VCaP (cell line): ENCODE data around the gene ZNF24.

Experiments
- H3K27ac ChIP-seq: fragments of 450-650 bp; 2 replicates; pipeline ENCODE4 v1.5.1; 2017
- TF ChIP-seq, protein P1 (sequence below): fragments of 450-650 bp; conservative IDR thresholded peaks from 2 replicates; pipeline ENCODE4 v1.5.1; 2017; ENCODE audit warnings: mild to moderate bottlenecking, moderate library complexity

ZNF24 gene

DNA sequence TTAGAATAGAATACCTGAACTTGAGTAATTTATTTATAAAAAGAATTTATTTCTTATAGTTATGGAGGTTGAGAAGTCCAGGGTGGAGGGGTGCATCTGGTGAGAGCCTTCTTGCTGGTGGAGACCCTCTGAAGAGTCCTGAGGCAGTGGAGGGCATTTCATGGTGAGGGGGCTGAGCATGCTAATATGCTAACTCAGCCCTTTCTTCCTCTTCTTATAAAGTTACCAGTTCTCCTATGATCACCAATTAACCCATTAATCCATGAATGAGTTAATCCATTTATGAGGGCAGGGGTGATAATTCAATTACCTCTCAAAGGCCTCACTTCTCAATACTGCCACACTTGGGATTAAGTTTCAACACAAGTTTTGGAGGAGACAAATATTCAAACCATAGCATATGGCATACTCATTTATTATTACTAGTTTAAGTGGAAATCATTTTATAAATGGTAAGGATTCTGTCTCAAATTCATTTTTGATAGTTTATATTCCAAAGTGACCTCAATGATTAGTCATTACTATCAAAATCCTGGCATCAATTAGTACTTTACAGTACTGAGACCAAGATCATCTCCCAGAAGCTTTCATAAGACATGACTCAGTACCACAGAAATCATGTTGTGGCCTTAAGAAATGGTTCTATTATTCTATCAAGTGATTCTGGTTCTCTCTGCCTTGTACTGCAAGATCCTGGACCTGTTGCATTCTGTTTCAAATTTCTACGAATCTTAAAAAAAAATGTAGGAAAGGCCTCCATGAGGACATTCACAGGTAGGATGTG is 27.4 kb upstream of the ZNF24 start:
- no peak overlapping the region for H3K27ac ChIP-seq

DNA sequence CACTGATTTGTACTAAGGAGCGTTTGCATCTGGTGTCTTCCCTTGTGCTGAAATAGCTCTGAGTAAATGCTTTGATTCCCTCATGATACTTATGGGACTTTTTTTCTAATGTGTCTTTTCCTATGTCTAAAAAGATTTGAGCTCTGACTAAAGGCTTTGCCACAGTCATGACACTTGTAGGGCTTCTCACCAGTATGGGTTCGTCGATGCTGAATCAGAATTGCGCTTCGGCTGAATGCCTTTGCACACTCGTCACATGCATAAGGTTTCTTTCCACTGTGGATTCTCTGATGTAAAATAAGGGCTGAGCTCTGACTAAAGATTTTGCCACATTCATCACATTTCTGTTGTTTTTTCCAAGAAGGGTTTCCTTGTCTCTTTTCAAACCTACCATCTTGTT is 24.9 kb upstream of the ZNF24 start:
- TF ChIP-seq, protein P1, sequence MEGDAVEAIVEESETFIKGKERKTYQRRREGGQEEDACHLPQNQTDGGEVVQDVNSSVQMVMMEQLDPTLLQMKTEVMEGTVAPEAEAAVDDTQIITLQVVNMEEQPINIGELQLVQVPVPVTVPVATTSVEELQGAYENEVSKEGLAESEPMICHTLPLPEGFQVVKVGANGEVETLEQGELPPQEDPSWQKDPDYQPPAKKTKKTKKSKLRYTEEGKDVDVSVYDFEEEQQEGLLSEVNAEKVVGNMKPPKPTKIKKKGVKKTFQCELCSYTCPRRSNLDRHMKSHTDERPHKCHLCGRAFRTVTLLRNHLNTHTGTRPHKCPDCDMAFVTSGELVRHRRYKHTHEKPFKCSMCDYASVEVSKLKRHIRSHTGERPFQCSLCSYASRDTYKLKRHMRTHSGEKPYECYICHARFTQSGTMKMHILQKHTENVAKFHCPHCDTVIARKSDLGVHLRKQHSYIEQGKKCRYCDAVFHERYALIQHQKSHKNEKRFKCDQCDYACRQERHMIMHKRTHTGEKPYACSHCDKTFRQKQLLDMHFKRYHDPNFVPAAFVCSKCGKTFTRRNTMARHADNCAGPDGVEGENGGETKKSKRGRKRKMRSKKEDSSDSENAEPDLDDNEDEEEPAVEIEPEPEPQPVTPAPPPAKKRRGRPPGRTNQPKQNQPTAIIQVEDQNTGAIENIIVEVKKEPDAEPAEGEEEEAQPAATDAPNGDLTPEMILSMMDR = no peak
- H3K27ac ChIP-seq = no peak overlapping the region

More for the DNA sequence above, 27.4 kb upstream of the ZNF24 start:
- TF ChIP-seq, protein P1 = no peak

DNA sequence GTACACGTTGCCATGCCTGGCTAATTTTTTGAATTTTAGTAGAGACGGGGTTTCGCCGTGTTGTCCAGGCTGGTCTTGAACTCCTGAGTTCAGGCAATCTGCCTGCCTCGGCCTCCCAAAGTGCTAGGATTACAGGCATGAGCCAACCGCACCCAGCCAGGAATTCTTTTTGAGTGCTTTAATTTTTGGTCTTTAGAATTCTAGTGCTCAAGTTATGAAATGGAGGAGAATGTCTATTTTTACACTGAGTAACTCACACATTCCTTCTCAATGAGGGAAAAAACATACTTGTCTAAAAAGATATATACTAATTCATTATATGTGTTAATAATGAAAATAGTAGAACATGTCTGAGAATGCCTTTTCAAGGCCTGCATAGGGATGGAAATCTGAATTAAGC is 24.4 kb upstream of the ZNF24 start:
- no peak overlapping the region for H3K27ac ChIP-seq
- TF ChIP-seq, protein P1 = no peak

DNA sequence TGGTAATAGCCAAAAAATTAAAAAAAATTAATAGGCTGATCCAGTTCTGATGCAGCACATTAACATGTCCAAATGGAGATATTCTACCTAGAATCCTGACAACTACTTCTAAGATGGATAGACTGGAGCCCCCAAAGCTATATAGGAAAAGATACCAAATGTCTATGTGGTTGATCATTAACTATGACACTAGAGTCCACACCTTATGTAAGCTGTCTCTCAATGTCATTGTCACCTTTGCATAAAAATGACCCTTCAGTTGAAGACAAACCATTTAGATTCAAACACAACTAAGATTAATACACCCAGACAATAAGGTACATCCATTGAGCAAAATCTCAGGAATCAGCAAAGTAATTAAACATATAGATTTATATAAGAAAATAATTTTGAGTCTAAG is 18.3 kb upstream of the ZNF24 start:
- no peak overlapping the region for H3K27ac ChIP-seq
- TF ChIP-seq, protein P1 = no peak

DNA sequence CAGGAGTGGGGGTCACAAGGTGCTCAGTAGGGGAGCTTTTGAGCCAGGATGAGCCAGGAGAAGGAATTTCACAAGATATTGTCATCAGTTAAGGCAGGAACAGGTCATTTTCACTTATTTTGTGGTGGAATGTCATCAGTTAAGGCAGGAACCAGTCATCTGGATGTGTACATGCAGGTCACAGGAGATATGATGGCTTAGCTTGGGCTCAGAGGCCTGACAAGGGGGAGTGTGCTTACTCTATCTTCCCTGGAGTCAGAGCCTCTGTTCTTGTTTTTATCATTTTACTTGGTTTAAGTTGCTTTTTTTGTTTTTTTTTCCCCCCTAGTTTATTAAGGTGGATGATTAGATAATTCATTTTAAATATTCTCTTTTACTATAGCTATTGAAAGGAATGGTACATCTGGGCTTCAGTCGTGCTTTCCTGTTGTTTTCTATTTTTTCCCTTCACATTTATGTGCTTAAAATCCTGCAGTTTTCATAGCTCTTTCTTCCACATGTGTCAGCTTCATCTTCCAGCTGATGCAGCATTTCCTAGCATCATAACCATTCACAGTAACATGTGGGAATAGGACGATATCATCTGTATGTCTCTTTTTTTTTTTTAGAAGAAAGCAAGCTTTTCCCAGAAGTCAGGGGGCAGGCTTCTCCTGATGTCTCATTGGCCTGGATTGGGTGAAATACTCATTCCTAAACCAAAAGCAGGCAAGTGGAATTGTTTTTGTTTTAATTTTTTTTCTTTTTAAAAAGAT is 17.5 kb upstream of the ZNF24 start:
- TF ChIP-seq, protein P1 = no peak
- H3K27ac ChIP-seq = no peak overlapping the region

DNA sequence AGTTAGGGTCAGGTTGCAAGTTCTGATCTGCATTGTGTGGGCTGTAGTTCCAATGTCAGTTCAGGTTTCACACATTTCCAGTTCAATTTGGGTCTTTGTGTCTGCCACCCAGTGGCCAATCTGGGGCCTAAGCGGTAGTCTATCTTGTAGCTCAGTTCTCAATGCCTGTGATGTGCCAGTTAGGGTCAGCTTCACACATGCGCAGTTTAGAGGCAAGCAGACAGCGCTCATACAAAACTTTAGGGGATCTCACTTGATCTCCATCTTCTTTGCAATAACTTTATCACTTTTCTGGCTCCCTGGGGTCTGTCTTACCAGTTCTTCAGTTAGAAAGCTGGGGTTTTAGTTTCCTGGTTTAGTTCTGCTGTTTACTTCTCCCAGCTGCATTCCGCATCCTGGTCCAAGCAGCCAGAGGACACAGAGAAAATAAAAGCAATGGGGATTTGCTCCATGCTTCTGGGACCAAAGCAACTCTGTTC is 11.0 kb upstream of the ZNF24 start:
- TF ChIP-seq, protein P1 = peak; percentile 87
- peak overlapping the region; percentile 36 for H3K27ac ChIP-seq

DNA sequence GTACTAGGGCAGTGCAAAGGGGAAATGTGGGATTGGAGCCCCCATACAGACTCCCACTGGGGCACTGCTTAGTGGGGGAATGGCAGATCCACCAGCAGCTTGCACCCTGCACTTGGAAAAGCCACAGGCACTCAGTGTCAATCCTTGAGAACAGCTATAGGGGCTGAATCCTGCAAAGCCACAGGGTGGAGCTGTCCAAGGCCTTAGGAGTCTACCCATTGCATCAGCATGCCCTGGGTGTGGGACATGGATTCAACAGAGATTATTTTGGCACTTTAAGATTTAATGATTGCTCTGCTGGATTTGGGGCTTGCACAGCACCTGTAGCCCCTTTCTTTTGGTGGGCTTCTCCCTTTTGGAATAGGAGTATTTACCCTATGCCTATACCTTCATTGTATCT is 8.6 kb upstream of the ZNF24 start:
- H3K27ac ChIP-seq = no peak overlapping the region
- TF ChIP-seq, protein P1 = no peak
